Measurements from ENCODE around the gene HS3ST6. TPM values are rescaled to one million over a fixed set of nuclear protein-coding genes. Genes with fewer than 3 reads are reported as not detected.

The HS3ST6 gene
- total and polyA plus RNA-seq, 2 of the 13 experiments (the other 11 are each of a cell fraction or from before 2014, with no cell fraction given): not detected

GRCh38 chr16:1932050-1933028 lies 14.1 kb upstream of the HS3ST6 start (continued):
- TF ChIP-seq RERE (CRISPR knock-in tag; IDR thresholded peaks at IDR 0.05; ENCODE audit: low read depth) (no peak), PREB (CRISPR knock-in tag; IDR thresholded peaks at IDR 0.05) (no peak), ZNF639 (CRISPR knock-in tag; conservative IDR thresholded peaks at IDR 0.05) (no peak), STAT6 (CRISPR knock-in tag; IDR thresholded peaks at IDR 0.05; ENCODE audit: borderline replicate concordance) (no peak), E2F1 (CRISPR knock-in tag; IDR thresholded peaks at IDR 0.05) (no peak), ZKSCAN5 (CRISPR knock-in tag; IDR thresholded peaks at IDR 0.05) (no peak), TRIM22 (IDR thresholded peaks at IDR 0.05) (no peak), ZBTB8A (CRISPR knock-in tag; IDR thresholded peaks at IDR 0.05; ENCODE audit: borderline replicate concordance, low read depth) (no peak)
